ENCODE measurements around the gene ART4.
A peak's percentile ranks its signal among the peaks of the same experiment; 100 is the strongest.

Gene ART4

GRCh38 chr12:14811486-14811885 lies 31.8 kb downstream of the ART4 start:
- DNase-seq (ENCODE audit: low read depth in 1 of 2, low spot score in 1 of 2): no peak

GRCh38 chr12:14810953-14811483 lies 32.3 kb downstream of the ART4 start:
- no peak for DNase-seq (ENCODE audit: low read depth in 1 of 2, low spot score in 1 of 2)

DNA sequence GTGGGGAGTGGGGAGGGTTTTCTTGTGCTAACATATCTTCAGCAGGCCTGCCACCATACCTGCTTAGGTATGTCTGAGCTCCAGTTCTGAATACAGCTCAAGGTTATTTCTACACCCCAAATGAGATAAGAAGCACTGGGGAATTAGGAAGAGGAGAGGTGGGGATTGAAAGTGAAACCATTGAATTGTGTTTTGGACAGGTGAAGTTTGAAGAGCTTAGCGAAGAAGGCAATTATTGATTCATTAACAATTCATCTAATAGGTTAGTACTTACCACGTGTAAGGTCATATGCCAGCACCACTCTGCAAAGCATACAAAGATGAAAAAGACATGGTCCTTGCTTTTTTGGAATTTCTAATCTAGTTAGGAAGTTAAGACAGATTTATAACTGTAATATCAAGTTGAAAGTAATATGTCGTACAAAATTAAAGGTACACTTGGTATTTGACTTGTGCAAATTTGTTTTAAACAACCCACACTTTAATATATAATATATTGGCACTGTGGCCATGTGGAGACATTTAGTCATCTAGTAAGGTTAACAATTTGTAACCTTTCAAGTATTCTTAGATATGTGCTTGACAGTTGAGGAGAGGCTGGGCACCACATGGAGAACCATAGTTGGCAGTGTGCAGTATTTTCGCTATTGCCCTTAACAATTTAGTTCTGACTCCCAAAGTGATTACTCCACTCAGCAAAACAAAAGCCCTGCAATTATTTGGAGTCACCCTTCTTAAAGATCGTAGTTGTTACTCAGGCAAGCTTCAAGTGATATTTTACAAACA lies 33.0 kb downstream of the ART4 start:
- no peak for DNase-seq (ENCODE audit: low read depth in 1 of 2, low spot score in 1 of 2)

DNA sequence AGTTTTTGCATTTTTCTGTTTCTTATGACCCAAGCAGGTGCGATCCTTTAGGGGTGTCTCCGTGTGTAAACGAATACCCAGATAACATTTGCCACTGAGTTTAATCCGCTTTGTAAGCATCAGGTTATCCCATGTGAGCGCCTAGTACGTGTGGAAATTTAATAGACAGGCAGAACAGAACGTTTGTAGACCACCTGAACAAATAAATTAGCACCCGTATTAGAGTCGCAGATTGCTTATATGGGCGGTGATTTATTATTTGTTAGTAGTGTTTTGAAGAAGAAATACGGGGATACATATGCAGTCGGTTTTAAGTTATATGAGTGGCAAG lies 39.5 kb downstream of the ART4 start:
- no peak for DNase-seq (ENCODE audit: low read depth in 1 of 2, low spot score in 1 of 2)

- peak; percentile 68 to 70 for DNase-seq (ENCODE audit: low read depth in 1 of 2, low spot score in 1 of 2)
Measured at GRCh38 chr12:14803011-14803829, 40.1 kb downstream of the ART4 start, which contains the start of the genes C12orf60 and WBP11. C12orf60 (plus strand) TSS chr12:14803670; CDS start chr12:14822936, 19,266 bp downstream. WBP11 (minus strand) TSS chr12:14803478; CDS start chr12:14801383, 2,095 bp downstream.

DNA sequence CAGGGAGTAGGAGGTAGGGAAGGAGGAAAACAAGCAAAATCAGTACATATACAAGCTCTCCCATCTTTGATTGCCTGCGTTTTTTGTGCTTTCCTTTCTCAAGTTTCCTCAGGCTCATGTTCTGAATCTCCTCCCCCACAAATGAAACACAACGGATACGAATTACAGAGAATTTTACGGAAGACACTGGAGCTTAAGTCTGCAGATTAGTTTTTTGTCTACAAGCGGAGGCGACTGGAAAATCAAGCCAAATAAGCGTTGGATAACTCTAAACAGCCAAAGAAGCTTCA lies 40.7 kb downstream of the ART4 start:
- DNase-seq (ENCODE audit: low read depth in 1 of 2, low spot score in 1 of 2): no peak

DNA sequence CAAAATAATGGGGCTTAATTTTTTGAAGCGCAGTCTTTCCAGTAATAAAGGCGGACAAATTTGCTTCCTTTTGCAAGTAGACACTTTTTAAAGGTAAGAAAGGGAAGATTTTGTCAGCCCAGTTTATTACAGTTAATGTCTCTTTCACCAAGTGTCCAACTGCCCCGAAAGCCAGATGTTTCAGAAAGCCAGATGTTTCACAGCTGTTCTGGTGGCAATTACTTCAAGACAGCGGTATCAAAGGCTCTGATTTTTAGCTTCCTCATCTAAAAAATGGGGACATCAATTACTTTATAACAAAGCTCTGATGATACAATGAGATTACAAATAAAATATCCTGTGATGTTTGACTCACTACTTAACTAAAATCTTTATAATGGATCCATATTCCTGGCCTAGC lies 41.1 kb downstream of the ART4 start:
- no peak for DNase-seq (ENCODE audit: low read depth in 1 of 2, low spot score in 1 of 2)

DNA sequence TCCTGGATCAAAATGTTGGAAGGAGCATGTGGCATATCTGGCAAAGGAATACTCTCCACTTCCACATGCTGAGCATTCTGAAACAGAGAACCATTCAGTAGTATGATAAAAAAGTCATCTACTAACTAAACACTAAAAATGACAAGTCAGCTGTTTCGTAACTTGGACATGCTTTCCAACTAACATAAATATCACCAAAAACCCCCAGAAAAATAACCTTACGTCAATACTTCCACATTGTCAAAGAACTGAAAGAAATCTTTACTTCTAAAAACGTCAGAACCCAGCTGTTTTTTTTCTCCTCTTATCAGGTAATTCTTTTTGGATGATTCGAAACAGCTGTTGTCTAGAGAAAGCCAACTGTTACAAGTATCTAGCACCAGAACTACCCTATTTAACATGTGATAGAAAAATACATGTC lies 48.3 kb downstream of the ART4 start:
- no peak for DNase-seq (ENCODE audit: low read depth in 1 of 2, low spot score in 1 of 2)

- DNase-seq (ENCODE audit: low read depth in 1 of 2, low spot score in 1 of 2): no peak
Measured at GRCh38 chr12:14785568-14785967, 57.8 kb downstream of the ART4 start.

GRCh38 chr12:14784471-14784870 lies 58.9 kb downstream of the ART4 start:
- DNase-seq (ENCODE audit: low read depth in 1 of 2, low spot score in 1 of 2): no peak

DNA sequence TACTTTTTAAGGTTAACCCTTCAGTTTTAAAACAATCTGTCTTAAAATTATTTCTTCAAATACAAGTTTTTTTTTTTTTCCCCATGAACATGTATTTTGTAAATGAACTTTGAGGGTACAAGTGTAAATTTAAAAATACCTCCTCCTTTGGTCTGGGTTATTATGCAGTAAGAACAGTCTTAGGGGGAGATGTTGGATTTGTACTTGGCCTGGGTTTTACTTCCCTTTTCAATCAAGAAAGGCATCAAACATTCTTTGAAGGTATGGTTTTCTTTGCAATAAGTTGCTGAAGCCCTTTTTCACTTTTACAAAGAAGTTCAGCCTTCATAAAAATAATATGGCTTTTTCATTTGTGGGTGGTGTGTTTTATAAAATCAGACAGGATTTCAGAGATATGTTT lies 60.6 kb downstream of the ART4 start:
- DNase-seq (ENCODE audit: low read depth in 1 of 2, low spot score in 1 of 2): no peak

- DNase-seq (ENCODE audit: low read depth in 1 of 2, low spot score in 1 of 2): no peak
Measured at GRCh38 chr12:14781563-14781962, 61.8 kb downstream of the ART4 start.

DNA sequence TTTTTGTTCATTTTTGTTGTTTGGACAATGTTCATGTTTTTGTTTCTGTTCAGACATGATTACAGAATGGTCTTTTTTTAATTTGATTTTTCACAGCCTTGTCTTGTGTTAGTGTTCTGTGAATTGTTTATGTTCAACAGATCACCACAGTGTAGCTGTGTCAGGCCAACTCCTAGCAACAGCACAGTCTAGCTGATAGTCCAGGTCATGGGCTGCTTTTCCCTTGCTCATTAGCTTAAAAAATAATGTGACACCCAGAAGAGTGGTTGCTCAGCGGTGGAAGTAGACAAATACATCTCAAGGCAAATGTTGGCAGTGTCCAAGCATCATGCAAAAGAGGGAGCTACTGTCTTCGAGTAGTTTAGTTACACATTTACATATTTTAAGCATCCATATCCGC lies 62.5 kb downstream of the ART4 start:
- DNase-seq (ENCODE audit: low read depth in 1 of 2, low spot score in 1 of 2): no peak

DNA sequence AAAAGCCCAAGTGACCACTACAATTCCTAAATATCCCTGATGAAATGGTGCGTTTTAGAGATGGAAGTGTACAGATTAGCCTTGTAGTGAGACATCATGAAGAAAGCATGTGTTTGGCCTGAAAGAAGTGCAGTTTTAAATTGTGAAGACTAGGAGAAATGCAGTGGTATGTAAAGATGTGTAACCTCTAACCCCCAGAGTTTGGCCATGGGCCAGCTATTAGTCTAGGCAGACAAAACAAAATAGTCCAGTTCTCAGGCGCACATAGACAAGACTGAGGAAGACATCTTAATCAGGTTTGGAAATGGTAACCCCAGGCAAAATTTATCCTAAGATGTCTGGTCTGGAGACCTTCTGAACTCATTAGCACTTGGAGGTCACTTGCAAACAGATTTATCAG lies 63.5 kb downstream of the ART4 start:
- DNase-seq (ENCODE audit: low read depth in 1 of 2, low spot score in 1 of 2): no peak

DNA sequence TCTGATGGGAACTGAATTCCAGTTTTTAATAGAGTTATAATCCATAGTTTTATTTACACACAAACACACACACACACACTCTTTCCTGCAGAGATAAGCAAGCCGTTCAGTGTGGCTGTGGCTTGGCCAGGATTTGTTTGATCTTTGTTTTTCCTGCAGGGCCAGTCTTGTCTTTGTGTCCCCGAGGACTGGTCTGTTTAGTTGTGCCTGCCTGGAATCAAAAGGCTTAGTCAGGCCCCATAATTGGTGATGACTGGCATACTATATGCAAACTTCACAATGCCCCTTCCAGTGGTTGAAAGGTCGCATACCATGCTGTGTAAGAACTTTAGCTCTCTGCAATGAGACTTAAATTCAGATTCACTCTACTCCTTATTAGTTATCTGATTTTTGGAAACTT lies 66.1 kb downstream of the ART4 start:
- DNase-seq (ENCODE audit: low read depth in 1 of 2, low spot score in 1 of 2): no peak

GRCh38 chr12:14776236-14776961 lies 66.9 kb downstream of the ART4 start:
- DNase-seq (ENCODE audit: low read depth in 1 of 2, low spot score in 1 of 2): no peak

DNA sequence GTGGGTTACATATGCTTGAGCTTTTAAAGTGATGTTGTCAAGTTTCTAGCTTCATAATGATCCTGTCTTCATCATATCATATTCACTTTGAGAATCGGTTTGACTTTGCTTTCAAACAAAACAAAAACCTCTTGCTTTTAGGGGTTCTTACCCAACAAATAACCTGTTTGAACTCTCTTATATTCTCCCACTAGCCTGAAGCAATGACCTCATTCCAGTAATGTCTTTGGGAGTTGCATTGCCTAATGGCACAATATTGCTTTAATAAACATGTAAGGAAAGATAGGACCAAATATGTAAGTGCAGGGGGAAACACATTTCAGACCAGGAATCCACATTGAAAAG lies 67.7 kb downstream of the ART4 start:
- DNase-seq (ENCODE audit: low read depth in 1 of 2, low spot score in 1 of 2): no peak

All from stimulated activated CD4-positive, alpha-beta T cell treated with anti-CD3 and anti-CD28 coated beads, Interleukin-15, amount 100 ng/mL, for 1 hour (primary cell).